Progenitor cell of endocrine pancreas (in vitro differentiated cells): ENCODE results near the gene KAZN. TPM values are rescaled to one million over a fixed set of nuclear protein-coding genes. Genes with fewer than 3 reads are reported as not detected.

ENCODE experiments used
- DNase-seq: peaks from one replicate; pipeline ENCODE4 v3.0.0; 2021; ENCODE audit warnings: low spot score; ENCODE audit not compliant: unreplicated experiment
- H3K27ac Mint-ChIP-seq: 2 replicates; pipeline ENCODE4 v1.8.0; 2021; ENCODE audit warnings: mild to moderate bottlenecking, moderate library complexity, mixed read lengths
- H3K27me3 Mint-ChIP-seq: 2 replicates; pipeline ENCODE4 v1.8.0; 2021; ENCODE audit warnings: mixed read lengths
- H3K36me3 Mint-ChIP-seq: 2 replicates; pipeline ENCODE4 v1.8.0; 2022; ENCODE audit warnings: mixed read lengths; ENCODE audit not compliant: insufficient read depth
- H3K4me1 Mint-ChIP-seq: 2 replicates; pipeline ENCODE4 v1.8.0; 2021; ENCODE audit warnings: low read depth, mixed read lengths
- H3K4me3 Mint-ChIP-seq: 2 replicates; pipeline ENCODE4 v1.8.0; 2021; ENCODE audit warnings: low read depth, mild to moderate bottlenecking, moderate library complexity, mixed read lengths
- H3K9me3 Mint-ChIP-seq: 2 replicates; pipeline ENCODE4 v1.8.0; 2021; ENCODE audit warnings: low read depth, mixed read lengths
- total RNA-seq: library from RNA; stranded (reverse); gene quantifications from 2 replicates; pipeline ENCODE4 v1.2.1, GENCODE V29; 2021
- TF ChIP-seq, protein P1 (sequence below): fragments of 200-600 bp; sonication (generic); IDR thresholded peaks from one replicate; pipeline ENCODE4 v1.5.0; 2021; ENCODE audit warnings: antibody characterized with exemption, mild to moderate bottlenecking; ENCODE audit not compliant: unreplicated experiment

The KAZN gene
- total RNA-seq, 1 donor from 2014 or later = 12.9 TPM

DNA sequence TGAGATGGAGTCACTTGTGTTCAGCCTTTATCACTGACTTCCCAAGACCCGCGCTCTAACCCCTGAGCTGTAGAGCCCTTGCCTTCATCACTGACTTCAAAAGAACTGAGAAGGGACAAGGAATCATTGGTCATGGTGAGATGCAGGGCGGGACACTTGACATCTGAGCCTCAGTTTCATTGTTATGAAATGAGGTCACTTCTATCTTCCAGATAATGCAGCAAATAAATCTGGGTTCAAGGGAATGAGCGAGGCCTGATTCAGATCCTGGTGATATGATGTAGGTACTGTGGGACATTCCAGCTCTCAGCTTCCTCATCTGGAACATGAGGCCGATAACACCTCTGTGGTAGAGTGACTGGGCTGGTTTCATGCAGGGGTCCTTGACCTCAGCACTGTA, 13.8 kb downstream of the KAZN start:
- Mint-ChIP-seq H3K4me3 (no peak overlapping the region), H3K36me3 (peaks cover 4% of the 10 kb centered on the region), H3K4me1 (peaks cover 8% of the 10 kb centered on the region), H3K9me3 (no peaks in the 10 kb centered on the region), H3K27me3 (no peaks in the 10 kb centered on the region), H3K27ac (no peak overlapping the region)
- no peak for DNase-seq
- TF ChIP-seq, protein P1, sequence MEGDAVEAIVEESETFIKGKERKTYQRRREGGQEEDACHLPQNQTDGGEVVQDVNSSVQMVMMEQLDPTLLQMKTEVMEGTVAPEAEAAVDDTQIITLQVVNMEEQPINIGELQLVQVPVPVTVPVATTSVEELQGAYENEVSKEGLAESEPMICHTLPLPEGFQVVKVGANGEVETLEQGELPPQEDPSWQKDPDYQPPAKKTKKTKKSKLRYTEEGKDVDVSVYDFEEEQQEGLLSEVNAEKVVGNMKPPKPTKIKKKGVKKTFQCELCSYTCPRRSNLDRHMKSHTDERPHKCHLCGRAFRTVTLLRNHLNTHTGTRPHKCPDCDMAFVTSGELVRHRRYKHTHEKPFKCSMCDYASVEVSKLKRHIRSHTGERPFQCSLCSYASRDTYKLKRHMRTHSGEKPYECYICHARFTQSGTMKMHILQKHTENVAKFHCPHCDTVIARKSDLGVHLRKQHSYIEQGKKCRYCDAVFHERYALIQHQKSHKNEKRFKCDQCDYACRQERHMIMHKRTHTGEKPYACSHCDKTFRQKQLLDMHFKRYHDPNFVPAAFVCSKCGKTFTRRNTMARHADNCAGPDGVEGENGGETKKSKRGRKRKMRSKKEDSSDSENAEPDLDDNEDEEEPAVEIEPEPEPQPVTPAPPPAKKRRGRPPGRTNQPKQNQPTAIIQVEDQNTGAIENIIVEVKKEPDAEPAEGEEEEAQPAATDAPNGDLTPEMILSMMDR = no peak

DNA sequence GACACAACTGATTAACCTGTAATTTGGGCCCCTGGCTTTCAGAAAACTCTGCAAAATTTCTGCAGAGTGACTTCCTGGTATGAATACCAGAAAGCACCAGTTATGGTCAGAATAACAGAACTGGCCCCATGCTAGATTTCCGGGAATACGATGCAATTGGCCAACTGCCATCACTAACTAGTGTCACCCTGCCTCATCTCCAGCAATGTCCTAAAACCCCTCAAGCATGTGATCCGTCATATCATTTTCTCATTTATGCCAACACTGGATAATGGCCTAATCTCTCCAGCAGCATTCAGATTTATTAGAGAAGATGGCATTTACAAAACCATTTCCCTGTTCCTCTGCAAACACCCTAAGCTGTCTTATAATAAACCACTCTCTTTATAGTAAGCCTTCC, 15.4 kb downstream of the KAZN start:
- Mint-ChIP-seq H3K9me3 (no peaks in the 10 kb centered on the region), H3K4me1 (peaks cover 13% of the 10 kb centered on the region), H3K36me3 (peaks cover 5% of the 10 kb centered on the region), H3K27ac (no peak overlapping the region), H3K4me3 (no peak overlapping the region), H3K27me3 (no peaks in the 10 kb centered on the region)
- TF ChIP-seq, protein P1 = no peak
- DNase-seq = no peak

DNA sequence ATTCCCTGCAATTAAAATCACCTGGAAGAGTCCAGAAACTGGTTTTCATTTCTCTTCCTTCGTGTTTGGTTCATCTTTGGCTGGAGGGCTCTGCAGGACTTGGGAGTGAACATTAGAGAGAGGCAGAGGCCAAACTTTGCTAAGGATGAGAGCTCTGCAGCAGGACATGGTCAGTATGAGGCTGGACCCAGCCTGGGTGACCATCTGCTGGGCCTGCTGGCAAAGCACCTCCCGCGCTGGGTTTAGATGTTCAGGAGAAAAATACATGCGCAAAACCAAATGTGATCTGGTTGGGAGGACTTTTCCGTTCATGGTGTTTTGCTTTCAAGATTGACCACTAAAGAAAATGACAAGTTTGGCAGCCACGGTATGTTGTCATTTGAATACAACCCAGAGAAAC, 15.9 kb downstream of the KAZN start:
- peaks cover 13% of the 10 kb centered on the region for H3K4me1 Mint-ChIP-seq
- no peaks in the 10 kb centered on the region for H3K9me3 Mint-ChIP-seq
- H3K4me3 Mint-ChIP-seq = no peak overlapping the region
- H3K36me3 Mint-ChIP-seq = peaks cover 5% of the 10 kb centered on the region
- no peak overlapping the region for H3K27ac Mint-ChIP-seq
- no peak for DNase-seq
- H3K27me3 Mint-ChIP-seq = no peaks in the 10 kb centered on the region
- TF ChIP-seq, protein P1 = no peak

DNA sequence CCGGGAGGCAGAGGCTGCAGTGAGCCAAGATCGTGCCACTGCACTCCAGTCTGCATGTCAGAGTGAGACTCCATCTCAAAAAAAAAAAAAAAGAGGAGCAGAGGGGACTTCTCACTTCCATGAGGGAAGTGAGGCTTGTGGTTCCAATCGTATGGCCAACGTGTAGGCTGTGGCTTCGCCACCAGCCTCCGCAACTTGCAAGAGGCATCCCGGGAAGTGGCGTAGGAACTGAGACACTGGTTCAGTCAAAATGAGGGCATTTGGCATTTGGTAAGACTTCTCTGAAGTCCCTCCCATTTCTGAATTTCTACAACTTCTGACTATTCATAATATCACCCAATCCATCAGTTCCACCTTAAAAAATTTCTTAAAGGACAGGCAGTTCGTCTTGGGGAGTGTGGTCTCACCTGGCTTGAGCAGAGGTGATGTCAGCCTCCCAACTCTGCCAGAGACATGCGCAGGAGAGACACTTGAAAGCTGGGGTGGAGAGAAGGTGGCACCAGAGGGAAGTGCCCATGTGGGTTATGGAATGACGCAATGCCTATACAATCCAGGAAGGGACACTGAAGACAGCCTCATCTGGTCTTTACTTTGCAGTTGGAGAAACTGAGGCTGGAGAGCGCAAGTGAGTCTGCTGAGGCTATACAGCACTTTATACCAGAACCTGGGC, 17.2 kb downstream of the KAZN start:
- Mint-ChIP-seq H3K27ac (no peak overlapping the region), H3K9me3 (no peaks in the 10 kb centered on the region), H3K4me1 (peaks cover 13% of the 10 kb centered on the region), H3K36me3 (peaks cover 5% of the 10 kb centered on the region), H3K27me3 (no peaks in the 10 kb centered on the region), H3K4me3 (no peak overlapping the region)
- TF ChIP-seq, protein P1 = no peak
- no peak for DNase-seq

DNA sequence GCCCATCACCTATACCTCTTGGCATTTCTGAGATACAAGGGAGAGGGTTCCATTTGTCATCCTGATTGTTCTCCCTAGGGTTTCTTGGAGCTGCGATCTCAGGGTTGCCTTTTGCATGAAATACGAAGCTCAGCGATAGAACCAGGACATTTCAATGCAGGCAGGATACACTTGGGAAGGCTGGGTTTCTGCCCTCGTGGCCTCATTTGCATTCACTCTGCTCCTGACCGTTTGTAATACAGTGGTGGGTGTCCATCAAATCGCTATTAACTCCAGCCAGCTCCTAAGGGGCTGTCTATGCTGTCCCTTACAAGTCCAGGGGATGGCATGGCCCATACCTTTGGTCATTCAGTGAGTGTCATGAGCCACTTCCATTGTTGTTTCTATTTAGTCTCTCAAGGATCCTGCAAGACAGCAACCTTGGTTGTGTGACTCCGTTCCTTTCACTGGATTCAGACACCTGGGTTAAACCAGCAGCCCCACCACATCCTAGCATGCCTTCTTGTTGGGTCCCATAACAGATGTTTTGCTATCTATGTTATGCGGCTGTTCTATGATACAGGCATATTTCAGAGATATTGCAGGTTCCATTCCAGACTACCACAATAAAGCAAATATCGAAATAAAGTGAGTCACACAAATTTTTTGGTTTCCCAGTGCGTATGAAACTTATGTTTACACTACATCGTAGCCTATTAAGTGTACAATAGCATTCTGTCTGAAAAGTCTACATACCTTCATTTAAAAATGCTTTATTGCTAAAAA, 18.3 kb downstream of the KAZN start:
- no peak overlapping the region for H3K27ac Mint-ChIP-seq
- TF ChIP-seq, protein P1 = no peak
- peaks cover 7% of the 10 kb centered on the region for H3K36me3 Mint-ChIP-seq
- H3K4me3 Mint-ChIP-seq = no peak overlapping the region
- H3K4me1 Mint-ChIP-seq = peaks cover 13% of the 10 kb centered on the region
- H3K27me3 Mint-ChIP-seq = no peaks in the 10 kb centered on the region
- DNase-seq = no peak
- H3K9me3 Mint-ChIP-seq = no peaks in the 10 kb centered on the region
